Measurements from ENCODE around the gene DOLK. TPM values are rescaled to one million over a fixed set of nuclear protein-coding genes. Genes with fewer than 3 reads are reported as not detected.

Gene DOLK
- total and polyA plus RNA-seq, 12 donors = 4.6 to 42.3 (median 28.3) TPM

DNA sequence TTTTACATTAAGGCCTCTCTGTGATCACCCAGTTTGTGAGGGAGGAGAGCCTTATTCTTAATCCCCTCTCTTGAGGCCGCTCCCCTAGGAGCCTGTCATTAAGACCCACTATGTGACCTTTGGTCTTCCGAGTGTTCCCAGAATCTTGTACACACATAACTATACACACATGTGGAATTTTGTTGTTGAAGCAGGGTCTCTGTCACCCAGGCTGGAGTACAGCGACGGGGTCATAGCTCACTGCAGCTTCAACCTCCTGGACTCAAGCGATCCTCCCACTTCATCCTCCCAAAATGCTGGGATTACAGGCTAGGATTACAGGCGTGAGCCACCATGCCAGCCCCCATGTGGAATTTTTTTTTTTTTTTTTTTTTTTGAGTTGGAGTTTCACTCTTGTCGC is 41.4 kb downstream of the DOLK start:
- H3K27ac ChIP-seq = no peak overlapping the region
- TF ChIP-seq, protein P1, sequence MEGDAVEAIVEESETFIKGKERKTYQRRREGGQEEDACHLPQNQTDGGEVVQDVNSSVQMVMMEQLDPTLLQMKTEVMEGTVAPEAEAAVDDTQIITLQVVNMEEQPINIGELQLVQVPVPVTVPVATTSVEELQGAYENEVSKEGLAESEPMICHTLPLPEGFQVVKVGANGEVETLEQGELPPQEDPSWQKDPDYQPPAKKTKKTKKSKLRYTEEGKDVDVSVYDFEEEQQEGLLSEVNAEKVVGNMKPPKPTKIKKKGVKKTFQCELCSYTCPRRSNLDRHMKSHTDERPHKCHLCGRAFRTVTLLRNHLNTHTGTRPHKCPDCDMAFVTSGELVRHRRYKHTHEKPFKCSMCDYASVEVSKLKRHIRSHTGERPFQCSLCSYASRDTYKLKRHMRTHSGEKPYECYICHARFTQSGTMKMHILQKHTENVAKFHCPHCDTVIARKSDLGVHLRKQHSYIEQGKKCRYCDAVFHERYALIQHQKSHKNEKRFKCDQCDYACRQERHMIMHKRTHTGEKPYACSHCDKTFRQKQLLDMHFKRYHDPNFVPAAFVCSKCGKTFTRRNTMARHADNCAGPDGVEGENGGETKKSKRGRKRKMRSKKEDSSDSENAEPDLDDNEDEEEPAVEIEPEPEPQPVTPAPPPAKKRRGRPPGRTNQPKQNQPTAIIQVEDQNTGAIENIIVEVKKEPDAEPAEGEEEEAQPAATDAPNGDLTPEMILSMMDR (IDR thresholded peaks at IDR 0.05) = no peak
- no peak for TF ChIP-seq POLR2A (IDR thresholded peaks at IDR 0.05)
- no peak overlapping the region for H3K4me3 ChIP-seq
- WGBS, 4 donors = 90 to 98% (median 97%) methylated on average over 7 of the region's 7 CpGs
- H3K36me3 ChIP-seq (replicated peaks in 1 of 2) = peaks cover 0 to 31% of the 10 kb centered on the region in 2 donors
- no peaks in the 10 kb centered on the region for H3K9me3 ChIP-seq (replicated peaks in 1 of 3)
- no peaks in the 10 kb centered on the region for H3K27me3 ChIP-seq
- intact Hi-C loops (cut with DNase I) = no loop called here
- no peak for DNase-seq
- peaks cover 0 to 2% of the 10 kb centered on the region in 2 donors for H3K4me1 ChIP-seq (replicated peaks in 1 of 2)

DNA sequence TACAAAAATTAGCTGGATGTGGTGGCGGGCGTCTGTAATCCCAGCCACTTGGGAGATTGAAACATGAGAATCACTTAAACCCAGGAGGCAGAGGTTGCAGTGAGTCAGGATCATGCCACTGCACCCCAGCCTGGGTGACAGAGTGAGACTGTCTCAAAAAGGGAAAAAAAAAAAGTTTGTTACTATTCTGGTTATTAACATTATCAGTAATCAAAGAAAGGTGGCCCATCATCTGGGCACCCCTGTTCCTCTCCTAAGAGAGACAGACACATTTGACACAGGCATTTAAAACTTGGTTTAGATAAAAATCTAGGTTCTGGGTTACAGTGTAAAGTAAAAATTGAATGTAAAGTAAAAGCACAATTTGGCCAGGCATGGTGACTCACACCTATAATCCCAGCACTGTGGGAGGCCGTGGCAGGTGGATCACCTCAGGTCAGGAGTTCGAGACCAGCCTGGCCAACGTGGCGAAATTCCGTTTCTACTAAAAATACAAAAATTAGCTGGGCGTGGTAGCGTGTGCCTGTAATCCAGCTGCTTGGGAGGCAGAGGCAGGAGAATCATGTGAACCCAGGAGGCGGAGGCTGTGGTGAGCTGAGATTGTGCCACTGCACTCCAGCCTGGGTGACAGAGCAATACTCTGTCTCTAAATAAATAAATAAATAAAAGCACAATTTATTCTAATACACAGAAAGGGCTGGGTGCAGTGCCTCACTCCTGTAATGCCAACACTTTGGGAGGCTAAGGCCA is 43.4 kb downstream of the DOLK start:
- DNase-seq = no peak
- Histone ChIP-seq H3K4me1 (replicated peaks in 1 of 2) (peaks cover 0 to 5% of the 10 kb centered on the region in 2 donors), H3K4me3 (no peak overlapping the region), H3K27me3 (no peaks in the 10 kb centered on the region), H3K27ac (no peak overlapping the region), H3K36me3 (replicated peaks in 1 of 2) (peaks cover 0 to 22% of the 10 kb centered on the region in 2 donors), H3K9me3 (replicated peaks in 1 of 3) (no peaks in the 10 kb centered on the region)
- WGBS, 4 donors = 90 to 94% (median 93%) methylated on average over 10 of the region's 10 CpGs
- TF ChIP-seq POLR2A (IDR thresholded peaks at IDR 0.05) = no peak
- TF ChIP-seq, protein P1 (IDR thresholded peaks at IDR 0.05) = no peak
- intact Hi-C loops (cut with DNase I) = no loop called here

DNA sequence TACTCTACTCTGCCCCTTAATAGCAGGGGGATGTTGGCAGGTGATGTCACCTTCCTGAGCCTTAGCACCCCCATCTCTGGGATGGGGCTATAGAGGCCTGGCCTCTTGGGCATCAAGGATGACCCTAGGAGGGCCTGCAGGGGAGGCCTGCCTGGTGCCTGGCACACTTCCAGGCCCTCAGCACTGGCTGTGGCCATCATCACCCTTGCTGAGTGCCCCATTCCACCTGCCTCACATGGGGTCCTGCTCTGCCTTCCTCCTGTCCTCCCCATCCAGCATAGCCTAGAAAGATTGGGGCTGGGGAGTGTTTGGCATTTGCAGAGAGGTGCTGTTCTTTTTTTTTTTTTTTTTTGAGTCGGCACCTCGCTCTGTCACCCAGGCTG is 44.3 kb downstream of the DOLK start:
- WGBS, 4 donors = 93 to 96% (median 95%) methylated on average over 2 of the region's 2 CpGs
- Histone ChIP-seq H3K36me3 (replicated peaks in 1 of 2) (peaks cover 0 to 19% of the 10 kb centered on the region in 2 donors), H3K4me3 (no peak overlapping the region), H3K9me3 (replicated peaks in 1 of 3) (no peaks in the 10 kb centered on the region), H3K27ac (no peak overlapping the region), H3K27me3 (no peaks in the 10 kb centered on the region), H3K4me1 (replicated peaks in 1 of 2) (peaks cover 0 to 5% of the 10 kb centered on the region in 2 donors)
- DNase-seq = no peak
- intact Hi-C loops (cut with DNase I) = no loop called here
- TF ChIP-seq POLR2A (IDR thresholded peaks at IDR 0.05) = no peak
- TF ChIP-seq, protein P1 (IDR thresholded peaks at IDR 0.05) = no peak

GRCh38 chr9:128902351-128903078 is 44.9 kb downstream of the DOLK start:
- H3K4me1 ChIP-seq (replicated peaks in 1 of 2) = peaks cover 0 to 5% of the 10 kb centered on the region in 2 donors
- intact Hi-C loops (cut with DNase I) = no loop called here
- TF ChIP-seq, protein P1 (IDR thresholded peaks at IDR 0.05) = no peak
- no peak for TF ChIP-seq POLR2A (IDR thresholded peaks at IDR 0.05)
- H3K27me3 ChIP-seq = no peaks in the 10 kb centered on the region
- no peaks in the 10 kb centered on the region for H3K9me3 ChIP-seq (replicated peaks in 1 of 3)
- 68 to 78% (median 73%) methylated on average over 11 to 23 of the region's 23 CpGs for WGBS, 4 donors
- DNase-seq = no peak
- H3K36me3 ChIP-seq (replicated peaks in 1 of 2) = peaks cover 0 to 15% of the 10 kb centered on the region in 2 donors
- peak overlapping the region in 1 of 5 donors; percentile 17 for H3K27ac ChIP-seq
- no peak overlapping the region for H3K4me3 ChIP-seq
